DMS 273 (cell line): ENCODE results near the gene WDFY2.
"Not testable (repeated sequence)": the region's sequence is repeated elsewhere in the genome, so short reads cannot be mapped to it uniquely, and the experiment has no call there.

Source experiments
- DNase-seq: peaks from one replicate; lab custom pipeline; 2025; ENCODE audit not compliant: unreplicated experiment; lab: John Stamatoyannopoulos, UW

Gene WDFY2

GRCh38 chr13:51628059-51628852, 44.0 kb downstream of the WDFY2 start:
- DNase-seq = peak; percentile 77

- no peak for DNase-seq
Observed at GRCh38 chr13:51629491-51630287, 45.4 kb downstream of the WDFY2 start.

- DNase-seq = no peak
Observed at GRCh38 chr13:51630288-51630615, 46.0 kb downstream of the WDFY2 start.

GRCh38 chr13:51632591-51633362, 48.5 kb downstream of the WDFY2 start:
- DNase-seq = peak; percentile 6

- DNase-seq = no peak
Observed at GRCh38 chr13:51635137-51635878, 51.0 kb downstream of the WDFY2 start.

GRCh38 chr13:51636349-51636890, 52.2 kb downstream of the WDFY2 start:
- no peak for DNase-seq

GRCh38 chr13:51637852-51638215, 53.6 kb downstream of the WDFY2 start:
- DNase-seq = no peak

GRCh38 chr13:51638216-51638871, 54.1 kb downstream of the WDFY2 start:
- no peak for DNase-seq

GRCh38 chr13:51639171-51639570, 54.9 kb downstream of the WDFY2 start:
- no peak for DNase-seq

GRCh38 chr13:51640696-51641095, 56.4 kb downstream of the WDFY2 start:
- not testable (repeated sequence) for DNase-seq

- peak; percentile 2 for DNase-seq
Observed at GRCh38 chr13:51643105-51643881, 59.0 kb downstream of the WDFY2 start.

GRCh38 chr13:51643882-51644281, 59.6 kb downstream of the WDFY2 start:
- DNase-seq = peak; percentile 2

GRCh38 chr13:51644654-51645053, 60.4 kb downstream of the WDFY2 start:
- peak; percentile 11 for DNase-seq

- peak; percentile 28 for DNase-seq
Observed at GRCh38 chr13:51645154-51645650, 60.9 kb downstream of the WDFY2 start.

GRCh38 chr13:51645761-51646670, 61.8 kb downstream of the WDFY2 start:
- DNase-seq = no peak

- DNase-seq = no peak
Observed at GRCh38 chr13:51647067-51647466, 62.8 kb downstream of the WDFY2 start.

- not testable (repeated sequence) for DNase-seq
Observed at GRCh38 chr13:51652193-51652592, 67.9 kb downstream of the WDFY2 start.
